HUES48 (cell line): Measurements from ENCODE around the gene RAB3GAP2.
"Not testable (repeated sequence)": the region's sequence is repeated elsewhere in the genome, so short reads cannot be mapped to it uniquely, and the experiment has no call there.

ENCODE experiments used
- H3K27ac ChIP-seq: one replicate; pipeline ENCODE4 v1.7.0; 2013; ENCODE audit warnings: low read depth, low read length, inconsistent platforms
- H3K27me3 ChIP-seq: 2 replicates; pipeline ENCODE4 v1.6.1; 2013; ENCODE audit warnings: mild to moderate bottlenecking, low read length; ENCODE audit not compliant: control insufficient read depth, insufficient read depth
- H3K36me3 ChIP-seq: 2 replicates; pipeline ENCODE4 v1.6.1; 2013; ENCODE audit warnings: low read length; ENCODE audit not compliant: control insufficient read depth, insufficient read depth
- H3K4me1 ChIP-seq: 2 replicates; pipeline ENCODE4 v1.6.1; 2013; ENCODE audit warnings: mild to moderate bottlenecking, low read length; ENCODE audit not compliant: control insufficient read depth, insufficient read depth
- H3K4me3 ChIP-seq: 2 replicates; pipeline ENCODE4 v1.5.1; 2013; ENCODE audit warnings: mild to moderate bottlenecking, low read depth, low read length
- H3K9ac ChIP-seq: 2 replicates; pipeline ENCODE4 v1.6.1; 2013; ENCODE audit warnings: mild to moderate bottlenecking, low read depth, low read length, moderate library complexity
- H3K9me3 ChIP-seq: 2 replicates; pipeline ENCODE4 v1.6.1; 2013; ENCODE audit warnings: low read length; ENCODE audit not compliant: control insufficient read depth, insufficient read depth

The RAB3GAP2 gene

DNA sequence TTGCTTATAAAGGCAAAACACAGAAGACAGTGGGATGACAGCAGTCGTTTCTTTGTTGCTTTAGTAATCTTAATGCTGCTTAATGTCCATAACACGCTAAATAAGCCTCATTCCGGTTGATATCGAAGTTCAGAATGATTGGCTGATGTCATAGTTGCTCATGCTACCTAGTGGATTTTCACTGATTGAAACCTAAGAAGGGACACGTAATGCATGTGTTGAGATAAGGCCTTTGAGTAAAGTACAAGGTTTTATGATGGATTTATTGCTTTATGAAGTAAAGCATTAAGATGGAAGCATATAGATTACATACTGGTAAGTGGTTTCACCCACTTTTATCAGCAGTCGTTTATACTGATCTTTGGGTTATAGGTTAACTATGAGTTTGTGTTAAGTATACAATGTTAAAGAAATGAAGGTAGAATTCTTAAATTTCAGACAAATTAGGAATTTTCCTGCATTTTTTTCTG is 153.2 kb downstream of the RAB3GAP2 start:
- Histone ChIP-seq H3K36me3 (peaks cover 37% of the 10 kb centered on the region), H3K9me3 (no peaks in the 10 kb centered on the region), H3K4me3 (no peak overlapping the region), H3K27me3 (no peaks in the 10 kb centered on the region), H3K4me1 (no peaks in the 10 kb centered on the region), H3K27ac (no peak overlapping the region), H3K9ac (no peak overlapping the region)

GRCh38 chr1:220113136-220113695 is 159.0 kb downstream of the RAB3GAP2 start:
- Histone ChIP-seq H3K4me3 (no peak overlapping the region), H3K27ac (no peak overlapping the region), H3K9me3 (no peaks in the 10 kb centered on the region), H3K36me3 (peaks cover 78% of the 10 kb centered on the region), H3K9ac (no peak overlapping the region), H3K27me3 (no peaks in the 10 kb centered on the region), H3K4me1 (no peaks in the 10 kb centered on the region)

GRCh38 chr1:220112600-220112999 is 159.7 kb downstream of the RAB3GAP2 start:
- H3K27ac ChIP-seq, H3K4me1 ChIP-seq, H3K4me3 ChIP-seq, H3K9ac ChIP-seq, H3K9me3 ChIP-seq, H3K27me3 ChIP-seq: not testable (repeated sequence)
- H3K36me3 ChIP-seq, result peaks cover 74% of the 10 kb centered on the region

GRCh38 chr1:220110473-220110872 is 161.8 kb downstream of the RAB3GAP2 start:
- H3K9me3 ChIP-seq, H3K4me3 ChIP-seq, H3K4me1 ChIP-seq, H3K27me3 ChIP-seq, H3K9ac ChIP-seq, H3K27ac ChIP-seq: not testable (repeated sequence)
- H3K36me3 ChIP-seq, result peaks cover 81% of the 10 kb centered on the region

- Histone ChIP-seq H3K4me3 (no peak overlapping the region), H3K4me1 (0 out of 2 replicates have a peak, but pooled peaks cover 3% of the 10 kb centered on the region), H3K27ac (no peak overlapping the region), H3K9ac (no peak overlapping the region), H3K36me3 (peaks cover 86% of the 10 kb centered on the region), H3K27me3 (no peaks in the 10 kb centered on the region), H3K9me3 (no peaks in the 10 kb centered on the region)
Observed at GRCh38 chr1:220099826-220100225, 172.4 kb downstream of the RAB3GAP2 start.
